Heart left ventricle (tissue), 16 donors: ENCODE data around the gene EHMT1. TPM values are rescaled to one million over a fixed set of nuclear protein-coding genes. Genes with fewer than 3 reads are reported as not detected.
A peak's percentile ranks its signal among the peaks of the same experiment; 100 is the strongest.

ENCODE experiments used
- ATAC-seq, 4 donors: fragments of 200-7000 bp; cut with Tn5 transposase; one replicate each; pipeline ENCODE4 v1.9.1; 2020 to 2022; ENCODE audit warnings: moderate library complexity in 4 of 4, mild to moderate bottlenecking in 3 of 4, moderate number of reproducible peaks in 1 of 4
- DNase-seq, 5 donors: peaks; one replicate each; pipeline ENCODE4 v3.0.0-alpha.2; 2020
- H3K27ac ChIP-seq, 12 donors: fragments of 200-600 bp; sonication (generic) in 4 of 12; one replicate each; pipeline versions ENCODE4 v1.5.0 to v1.8.0; 2016 to 2022; ENCODE audit warnings: mild to moderate bottlenecking in 2 of 12
- H3K27me3 ChIP-seq, 9 donors: fragments of 200-600 bp; sonication (generic) in 2 of 9; one replicate each; pipeline versions ENCODE4 v1.5.1 to v1.8.0; 2016 to 2022; ENCODE audit warnings: mild to moderate bottlenecking in 3 of 9
- H3K36me3 ChIP-seq, 9 donors: fragments of 200-600 bp; sonication (generic) in 2 of 9; one replicate each; pipeline versions ENCODE4 v1.5.0 to v1.8.0; 2018 to 2022; ENCODE audit warnings: mild to moderate bottlenecking in 2 of 9
- H3K4me1 ChIP-seq, 12 donors: fragments of 200-600 bp; sonication (generic) in 4 of 12; one replicate each; pipeline versions ENCODE4 v1.5.0 to v1.8.0; 2016 to 2022; ENCODE audit warnings: mild to moderate bottlenecking in 3 of 12
- H3K4me3 ChIP-seq, 12 donors: fragments of 200-600 bp; sonication (generic) in 4 of 12; one replicate each; pipeline versions ENCODE4 v1.5.0 to v1.8.0; 2017 to 2022; ENCODE audit warnings: mild to moderate bottlenecking in 9 of 12, moderate library complexity in 4 of 12
- H3K9me3 ChIP-seq, 12 donors: fragments of 200-600 bp; sonication (generic) in 4 of 12; one replicate each; pipeline versions ENCODE4 v1.5.0 to v1.8.0; 2016 to 2022; ENCODE audit warnings: mild to moderate bottlenecking in 1 of 12
- POLR2A ChIP-seq, 2 donors: fragments of 450-650 bp; IDR thresholded peaks; one replicate each; pipeline ENCODE4 v1.6.1; 2017; ENCODE audit warnings: antibody characterized with exemption in 2 of 2, mild to moderate bottlenecking in 2 of 2, moderate library complexity in 2 of 2
- WGBS, 4 donors: extraction: QIAGEN DNeasy Blood & Tissue Kit in 2 of 4; methylation state at CpG; one replicate each; pipeline versions ENCODE4 v1.1.5 to v1.1.7; 2013 to 2018; 5-methylcytosine and 5-hydroxymethylcytosine counted together
- intact Hi-C, 10 donors: fragments of 100-400 bp; cut with DNase I; formaldehyde crosslinking; loops; one replicate each; pipeline versions ENCODE4 v1.11.1 to v1.14.2; 2022
- polyA plus RNA-seq, 2 donors: library from polyadenylated mRNA; stranded (reverse); fragments of 200-250 nt; gene quantifications; one replicate each; pipeline ENCODE4 v1.2.3, GENCODE V29; 2013
- total RNA-seq, 9 donors: library from RNA; depleted of rRNA in 2 of 9; stranded (reverse); fragments of >200 nt in 2 of 9; fragmentation: NEBNext Ultra II Directional in 3 of 9; extraction: Animal tissue kit (Norgen Biotek cat#: 25700) in 3 of 9; gene quantifications; one replicate each; pipeline versions ENCODE4 v1.1.0 to v1.2.4, GENCODE V29; 2016 to 2023
- TF ChIP-seq, protein P1 (sequence below), 12 donors: fragments of 200-600 bp; sonication (generic) in 4 of 12; IDR thresholded peaks; one replicate each; pipeline versions ENCODE4 v1.5.0 to v1.8.0; 2018 to 2022; ENCODE audit warnings: antibody characterized with exemption in 12 of 12, mild to moderate bottlenecking in 5 of 12
- donor health status: ischemic (EF 13 %, LVEDD 7.1; RV severe dilation, severe dysfunction).
- donor health status: healthy with polysubstance abuse.
- donor health status: DM: no; HTN: yes; CAD: no.
- donor health status: DM: no; HTN: no; CAD: no.
- donor health status: ischemic (EF 25% LVEDD 6.9; RV normal size, moderate dysfunction).
- donor health status: ischemic (EF 25% LVEDD 5.7; RV mildly dilated, moderate dysfunction).
- donor health status: healthy.
- donor health status: DM: yes; HTN: yes; CAD: no.
- donor health status: ischemic (EF 35%, LVEDD 5.7; RV mildly dilated, moderate dysfunction).
- donor health status: nonischemic (EF 11% LVEDD 7.7; RV severe dilation, severe dysfunction).
- donor health status: DM: yes; HTN: yes; CAD: no.
- donor health status: PGD.
- donor health status: ischemic (EF 29% LVEDD 5.4; RV normal size, mild dysfunction).
- donor health status: nonischemic (EF 23%, LVEDD 6.1; RV moderate dilation, normal function).

The EHMT1 gene
- total and polyA plus RNA-seq, 11 donors = 24.5 to 55.9 (median 28.9) TPM

- Histone ChIP-seq H3K4me1 (peaks cover 0 to 7% (median 0%) of the 10 kb centered on the region in 12 donors), H3K9me3 (peaks cover 0 to 9% (median 0%) of the 10 kb centered on the region in 12 donors), H3K36me3 (peaks cover 0 to 60% (median 32%) of the 10 kb centered on the region in 9 donors), H3K4me3 (no peak overlapping the region), H3K27me3 (no peaks in the 10 kb centered on the region), H3K27ac (no peak overlapping the region)
- ATAC-seq (peak in 2 of 4 donors; percentile 7 to 20), DNase-seq (no peak)
- 96 to 98% (median 97%) methylated on average over 28 of the region's 28 CpGs for WGBS, 4 donors
- intact Hi-C loops = no loop called here
- TF ChIP-seq, protein P1, sequence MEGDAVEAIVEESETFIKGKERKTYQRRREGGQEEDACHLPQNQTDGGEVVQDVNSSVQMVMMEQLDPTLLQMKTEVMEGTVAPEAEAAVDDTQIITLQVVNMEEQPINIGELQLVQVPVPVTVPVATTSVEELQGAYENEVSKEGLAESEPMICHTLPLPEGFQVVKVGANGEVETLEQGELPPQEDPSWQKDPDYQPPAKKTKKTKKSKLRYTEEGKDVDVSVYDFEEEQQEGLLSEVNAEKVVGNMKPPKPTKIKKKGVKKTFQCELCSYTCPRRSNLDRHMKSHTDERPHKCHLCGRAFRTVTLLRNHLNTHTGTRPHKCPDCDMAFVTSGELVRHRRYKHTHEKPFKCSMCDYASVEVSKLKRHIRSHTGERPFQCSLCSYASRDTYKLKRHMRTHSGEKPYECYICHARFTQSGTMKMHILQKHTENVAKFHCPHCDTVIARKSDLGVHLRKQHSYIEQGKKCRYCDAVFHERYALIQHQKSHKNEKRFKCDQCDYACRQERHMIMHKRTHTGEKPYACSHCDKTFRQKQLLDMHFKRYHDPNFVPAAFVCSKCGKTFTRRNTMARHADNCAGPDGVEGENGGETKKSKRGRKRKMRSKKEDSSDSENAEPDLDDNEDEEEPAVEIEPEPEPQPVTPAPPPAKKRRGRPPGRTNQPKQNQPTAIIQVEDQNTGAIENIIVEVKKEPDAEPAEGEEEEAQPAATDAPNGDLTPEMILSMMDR (IDR thresholded peaks at IDR 0.05) = no peak
- TF ChIP-seq POLR2A (IDR thresholded peaks at IDR 0.05) = no peak
Observed at GRCh38 chr9:137717776-137718327, 99.0 kb downstream of the EHMT1 start.

DNA sequence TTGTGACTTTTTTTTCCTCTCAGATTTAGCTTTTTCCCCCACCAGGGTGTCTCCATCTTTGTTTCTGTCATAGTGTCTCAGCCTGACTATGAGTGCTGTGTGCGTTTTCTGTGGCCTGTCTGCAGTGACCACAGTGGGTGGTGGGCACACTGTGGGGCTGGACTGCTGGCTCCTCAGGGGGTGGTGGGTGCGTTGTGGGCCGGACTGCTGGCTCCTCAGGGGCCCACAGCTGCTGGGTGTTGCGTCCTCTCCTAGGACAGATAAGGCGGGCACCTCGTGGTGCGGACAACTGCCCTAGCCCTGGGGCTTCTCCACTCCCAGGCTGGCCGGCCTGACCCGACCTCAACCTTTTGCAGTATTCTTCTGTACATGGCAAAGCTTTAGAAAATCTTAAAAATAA, 100.4 kb downstream of the EHMT1 start:
- intact Hi-C loops = no loop called here
- peaks cover 0 to 52% (median 32%) of the 10 kb centered on the region in 9 donors for H3K36me3 ChIP-seq
- WGBS, 4 donors = 80 to 81% (median 80%) methylated on average over 6 to 9 of the region's 9 CpGs

DNA sequence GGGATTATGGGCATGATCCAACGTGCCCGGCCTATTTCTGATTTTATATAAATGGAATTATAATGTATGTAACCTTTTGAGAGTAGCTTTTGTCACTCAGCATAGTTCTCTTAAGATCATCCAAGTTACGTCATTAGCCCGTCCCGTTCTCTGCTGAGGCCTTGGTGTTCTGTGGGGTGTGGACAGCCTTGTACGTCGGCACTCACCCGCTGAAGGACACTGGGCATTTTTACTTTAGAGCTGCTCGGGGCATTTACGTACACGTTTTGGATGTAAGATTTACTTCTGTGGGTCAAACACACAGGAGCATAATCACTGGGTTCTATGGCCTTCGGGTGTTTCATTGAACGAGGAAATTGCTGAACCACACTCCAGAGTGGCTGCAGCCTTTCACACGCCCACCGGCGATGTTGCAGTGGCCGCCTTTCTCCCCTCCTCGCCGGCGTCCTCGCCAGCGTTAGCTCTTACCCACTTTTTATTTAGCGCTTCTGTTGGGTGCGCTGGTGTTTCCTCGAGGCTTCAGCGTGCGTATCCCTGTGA, 101.8 kb downstream of the EHMT1 start:
- H3K36me3 ChIP-seq = peaks cover 0 to 41% (median 30%) of the 10 kb centered on the region in 9 donors
- DNase-seq (no peak), ATAC-seq (no peak)
- H3K9me3 ChIP-seq = peaks cover 0 to 4% (median 0%) of the 10 kb centered on the region in 12 donors
- 84 to 91% (median 86%) methylated on average over 27 of the region's 27 CpGs for WGBS, 4 donors
- TF ChIP-seq, protein P1 (IDR thresholded peaks at IDR 0.05) = no peak
- no peak for TF ChIP-seq POLR2A (IDR thresholded peaks at IDR 0.05)
- H3K27me3 ChIP-seq = no peaks in the 10 kb centered on the region
- no peak overlapping the region for H3K27ac ChIP-seq
- peaks cover 0 to 16% (median 0%) of the 10 kb centered on the region in 12 donors for H3K4me1 ChIP-seq
- intact Hi-C loops = no loop called here
- no peak overlapping the region for H3K4me3 ChIP-seq

More for the DNA sequence above, 100.4 kb downstream of the EHMT1 start:
- Histone ChIP-seq H3K27me3 (no peaks in the 10 kb centered on the region), H3K27ac (no peak overlapping the region), H3K9me3 (peaks cover 0 to 9% (median 0%) of the 10 kb centered on the region in 12 donors), H3K4me1 (peaks cover 0 to 14% (median 0%) of the 10 kb centered on the region in 12 donors), H3K4me3 (no peak overlapping the region)
- DNase-seq (no peak), ATAC-seq (no peak)
- TF ChIP-seq, protein P1 (IDR thresholded peaks at IDR 0.05) = no peak
- no peak for TF ChIP-seq POLR2A (IDR thresholded peaks at IDR 0.05)

- intact Hi-C loops = no loop called here
- peaks cover 0 to 41% (median 30%) of the 10 kb centered on the region in 9 donors for H3K36me3 ChIP-seq
Observed at GRCh38 chr9:137721479-137721878, 102.7 kb downstream of the EHMT1 start.

More at GRCh38 chr9:137721479-137721878, 102.7 kb downstream of the EHMT1 start:
- Histone ChIP-seq H3K9me3 (peaks cover 0 to 4% (median 0%) of the 10 kb centered on the region in 12 donors), H3K27ac (no peak overlapping the region), H3K4me1 (peaks cover 0 to 16% (median 0%) of the 10 kb centered on the region in 12 donors), H3K4me3 (no peak overlapping the region), H3K27me3 (no peaks in the 10 kb centered on the region)
- 94 to 96% (median 95%) methylated on average over 12 of the region's 12 CpGs for WGBS, 4 donors
- DNase-seq = no peak
- no peak for ATAC-seq
- no peak for TF ChIP-seq POLR2A (IDR thresholded peaks at IDR 0.05)
- TF ChIP-seq, protein P1 (IDR thresholded peaks at IDR 0.05) = no peak
